GM10266 (cell line): ENCODE results near the gene LIG1.
"Not testable (repeated sequence)": the region's sequence is repeated elsewhere in the genome, so short reads cannot be mapped to it uniquely, and the experiment has no call there.

Experiments used
- DNase-seq: peaks from one replicate; pipeline ENCODE4 v3.0.0; 2012; ENCODE audit errors: extremely low spot score
- CTCF ChIP-seq: IDR thresholded peaks from 2 replicates; pipeline ENCODE4 v1.5.1; 2012; ENCODE audit warnings: mild to moderate bottlenecking, low read depth; ENCODE audit not compliant: control insufficient read depth, insufficient read depth; ENCODE audit errors: missing control alignments

The LIG1 gene

GRCh38 chr19:48094855-48095203 lies 75.3 kb downstream of the LIG1 start:
- DNase-seq = no peak
- TF ChIP-seq CTCF = no peak

- no peak for TF ChIP-seq CTCF
- no peak for DNase-seq
These were observed 75.9 kb downstream of the LIG1 start for GRCh38 chr19:48094129-48094854.

GRCh38 chr19:48091111-48091718 lies 78.9 kb downstream of the LIG1 start:
- not testable (repeated sequence) for DNase-seq

GRCh38 chr19:48090281-48090802 lies 79.8 kb downstream of the LIG1 start:
- no peak for TF ChIP-seq CTCF
- no peak for DNase-seq

- not testable (repeated sequence) for DNase-seq
These were observed 81.2 kb downstream of the LIG1 start for GRCh38 chr19:48088991-48089390.

GRCh38 chr19:48085904-48086864 lies 84.0 kb downstream of the LIG1 start:
- DNase-seq = no peak
- TF ChIP-seq CTCF = peak; percentile 22

GRCh38 chr19:48085076-48085475 lies 85.1 kb downstream of the LIG1 start:
- no peak for TF ChIP-seq CTCF
- DNase-seq = no peak

- no peak for DNase-seq
- no peak for TF ChIP-seq CTCF
These were observed 89.0 kb downstream of the LIG1 start for GRCh38 chr19:48081106-48081505.

- DNase-seq = not testable (repeated sequence)
These were observed 99.9 kb downstream of the LIG1 start for GRCh38 chr19:48070177-48070769.
